GM10248 (cell line): ENCODE results near the gene PRKCB.
A peak's percentile ranks its signal among the peaks of the same experiment; 100 is the strongest.

Experiments used
- CTCF ChIA-PET: fragments of 300-600 bp; sonication (Branson Sonifier 250); formaldehyde crosslinking; extraction: SDS; loops from one replicate; lab custom pipeline; 2021; ENCODE audit warnings: antibody characterized with exemption; lab: Yijun Ruan, JAX
- POLR2A ChIA-PET: fragments of 350-650 bp; sonication (Branson Sonifier 250); formaldehyde crosslinking; extraction: SDS; loops from one replicate; lab custom pipeline; 2020; ENCODE audit warnings: antibody characterized with exemption; lab: Yijun Ruan, JAX
- DNase-seq: peaks from one replicate; pipeline ENCODE4 v3.0.0; 2012; ENCODE audit errors: extremely low spot score
- CTCF ChIP-seq: IDR thresholded peaks from 2 replicates; pipeline ENCODE4 v1.5.1; 2012; ENCODE audit warnings: mild to moderate bottlenecking, low read depth; ENCODE audit errors: extremely low read depth, missing control alignments, control extremely low read depth

PRKCB gene

GRCh38 chr16:24005577-24005976 lies 169.8 kb downstream of the PRKCB start:
- POLR2A ChIA-PET = no interaction called here
- DNase-seq = no peak

GRCh38 chr16:24007391-24007790 lies 171.6 kb downstream of the PRKCB start:
- ChIA-PET CTCF (interaction anchor here (0.8 to 6.7 kb wide), 9 partner anchors 9 to 205 kb away, joined by 3 to 101 read pairs (median 3); no protein-coding TSS in a partner anchor), POLR2A (no interaction called here)
- no peak for DNase-seq
- no peak for TF ChIP-seq CTCF

More at GRCh38 chr16:24005577-24005976, 169.8 kb downstream of the PRKCB start:
- CTCF ChIA-PET = interaction anchor here (1.1 to 6.7 kb wide), 5 partner anchors 15 to 278 kb away, joined by 3 to 101 read pairs (median 4); no protein-coding TSS in a partner anchor
- no peak for TF ChIP-seq CTCF

DNA sequence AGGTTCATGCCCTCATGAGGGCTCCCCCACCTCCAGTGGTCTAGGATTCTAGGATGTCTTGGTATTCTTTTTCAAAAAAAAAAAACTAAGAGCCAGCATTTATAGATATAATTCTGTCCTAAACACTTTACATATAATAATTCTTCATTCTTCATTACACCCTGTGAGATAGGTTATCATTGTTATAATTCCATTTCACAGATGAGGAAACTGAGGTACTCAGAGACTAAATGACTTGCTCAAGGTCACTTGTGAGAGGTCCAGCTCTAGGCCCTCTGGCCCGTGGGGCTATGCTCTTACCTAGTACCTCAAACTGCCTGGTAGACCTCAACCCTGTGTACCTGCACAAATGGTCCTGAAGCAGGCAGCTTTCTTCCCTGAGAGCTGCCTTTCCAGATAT lies 172.2 kb downstream of the PRKCB start:
- TF ChIP-seq CTCF = no peak
- DNase-seq = no peak
- ChIA-PET CTCF (interaction anchor here (1.0 to 6.7 kb wide), 4 partner anchors 10 to 205 kb away, joined by 4 to 101 read pairs (median 28); no protein-coding TSS in a partner anchor), POLR2A (no interaction called here)

DNA sequence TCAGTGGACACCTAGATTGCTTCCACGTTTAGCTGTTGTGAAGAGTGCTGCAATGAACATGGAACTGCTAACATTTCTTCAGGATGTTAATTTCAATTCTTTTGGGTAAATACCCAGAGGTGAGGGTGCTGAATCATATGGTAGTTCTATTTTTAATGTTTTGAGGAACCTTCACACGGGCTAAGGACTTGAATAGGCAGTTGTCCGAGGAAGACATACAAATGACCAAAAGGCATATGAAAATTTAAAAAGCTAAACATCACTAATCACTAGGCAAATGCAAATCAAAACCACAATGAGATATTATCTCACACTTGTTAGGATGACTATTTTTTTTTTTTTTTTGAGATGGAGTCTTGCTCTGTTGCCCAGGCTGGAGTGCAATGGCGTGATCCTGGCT lies 173.3 kb downstream of the PRKCB start:
- ChIA-PET POLR2A (no interaction called here), CTCF (interaction anchor here (0.9 to 6.7 kb wide), 16 partner anchors 9 to 207 kb away, joined by 3 to 101 read pairs (median 16); no protein-coding TSS in a partner anchor)
- TF ChIP-seq CTCF = no peak
- no peak for DNase-seq

DNA sequence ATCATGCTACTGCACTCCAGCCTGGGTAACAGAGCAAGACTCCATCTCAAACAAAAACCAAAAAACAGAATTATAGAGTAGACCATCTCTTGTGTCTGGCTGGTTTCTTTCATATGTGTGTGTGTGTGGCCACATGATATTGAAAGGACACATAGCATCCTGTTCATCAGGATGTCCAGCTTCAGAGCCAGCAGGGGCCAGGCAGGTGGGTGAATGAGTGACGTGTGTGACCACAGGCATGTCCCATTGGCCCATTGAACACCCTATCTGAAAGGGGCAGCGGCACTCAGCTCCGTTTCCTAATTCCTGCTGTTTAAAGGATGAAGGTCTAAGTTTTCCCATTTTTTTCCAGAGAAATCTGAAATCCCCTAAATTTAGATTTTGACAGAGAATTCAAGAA lies 174.2 kb downstream of the PRKCB start:
- no peak for TF ChIP-seq CTCF
- ChIA-PET CTCF (interaction anchor here (0.6 to 6.7 kb wide), 53 partner anchors 10 to 343 kb away, joined by 3 to 101 read pairs (median 5); no protein-coding TSS in a partner anchor), POLR2A (no interaction called here)
- DNase-seq = no peak

DNA sequence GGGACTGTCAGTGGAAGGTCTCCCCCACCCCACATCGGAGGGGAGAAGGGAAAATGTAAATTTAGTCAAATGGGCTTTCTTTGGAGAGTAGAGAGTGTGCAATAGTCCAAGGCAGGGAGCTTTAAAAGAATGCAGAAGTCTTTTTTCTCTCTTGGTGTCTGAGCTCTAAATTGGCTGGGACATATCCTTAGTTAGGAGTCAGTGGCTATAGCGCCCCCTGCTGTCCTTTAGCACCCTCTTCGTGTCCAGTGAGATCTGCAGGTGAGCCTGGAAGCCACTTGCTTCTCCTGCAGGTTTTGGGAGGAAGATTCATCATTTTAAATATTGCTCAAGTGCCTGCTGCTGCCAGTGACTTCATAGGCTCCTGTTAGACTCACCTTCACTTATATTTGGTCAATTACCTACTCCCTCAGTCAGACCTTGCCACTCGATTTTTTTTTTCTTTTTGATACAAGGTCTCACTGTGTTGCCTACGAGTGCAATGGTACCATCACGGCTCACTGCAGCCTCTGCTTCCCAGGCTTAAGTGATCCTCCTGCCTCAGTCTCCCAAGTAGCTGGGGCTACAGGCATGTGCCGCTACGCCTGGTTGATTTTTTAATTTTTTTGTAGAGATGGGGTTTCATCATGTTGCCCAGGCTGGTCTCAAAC lies 174.8 kb downstream of the PRKCB start:
- DNase-seq = peak; percentile 66
- peak; percentile 89 for TF ChIP-seq CTCF
- ChIA-PET CTCF (interaction anchor here (0.6 to 6.7 kb wide), 53 partner anchors 9 to 343 kb away, joined by 3 to 101 read pairs (median 5); no protein-coding TSS in a partner anchor), POLR2A (no interaction called here)
